MCF 10A (cell line): ENCODE data around the gene POU2F2. TPM values are rescaled to one million over a fixed set of nuclear protein-coding genes. Genes with fewer than 3 reads are reported as not detected.
"Not testable (repeated sequence)": the region's sequence is repeated elsewhere in the genome, so short reads cannot be mapped to it uniquely, and the experiment has no call there.

Experiments used
- BruUV-seq: library from RNA; stranded (reverse); fragments of 400-500 nt; replicated peaks from 2 replicates; lab custom pipeline; 2021; lab: Mats Ljungman, UMichigan
- CTCF ChIA-PET: fragments of 300-600 bp; sonication (Branson Sonifier 250); formaldehyde crosslinking; extraction: SDS; loops from one replicate; lab custom pipeline; 2021; ENCODE audit warnings: antibody characterized with exemption, inconsistent platforms; lab: Yijun Ruan, JAX
- POLR2A ChIA-PET: fragments of 300-600, 350-650 bp; sonication (Branson Sonifier 250); formaldehyde crosslinking; extraction: SDS; loops from one replicate; lab custom pipeline; 2020; ENCODE audit warnings: antibody characterized with exemption, inconsistent platforms; lab: Yijun Ruan, JAX
- DNase-seq: peaks from one replicate; pipeline ENCODE4 v3.0.0-alpha.2; 2018; ENCODE audit not compliant: unreplicated experiment
- H3K27ac Mint-ChIP-seq: one replicate; pipeline ENCODE4 v1.8.0; 2022; ENCODE audit warnings: mild to moderate bottlenecking, low read depth, mixed read lengths; ENCODE audit not compliant: unreplicated experiment
- H3K27me3 Mint-ChIP-seq: one replicate; pipeline ENCODE4 v1.8.0; 2022; ENCODE audit warnings: mixed read lengths; ENCODE audit not compliant: insufficient read depth, unreplicated experiment
- H3K36me3 Mint-ChIP-seq: one replicate; pipeline ENCODE4 v1.8.0; 2022; ENCODE audit warnings: mild to moderate bottlenecking, moderate library complexity, mixed read lengths; ENCODE audit not compliant: insufficient read depth, unreplicated experiment
- H3K4me1 Mint-ChIP-seq: one replicate; pipeline ENCODE4 v1.8.0; 2022; ENCODE audit warnings: mixed read lengths; ENCODE audit not compliant: insufficient read depth, unreplicated experiment
- H3K4me3 Mint-ChIP-seq: one replicate; pipeline ENCODE4 v1.8.0; 2022; ENCODE audit warnings: mild to moderate bottlenecking, moderate library complexity, mixed read lengths; ENCODE audit not compliant: unreplicated experiment
- H3K9me3 Mint-ChIP-seq: one replicate; pipeline ENCODE4 v1.8.0; 2022; ENCODE audit warnings: mixed read lengths; ENCODE audit not compliant: unreplicated experiment
- intact Hi-C: fragments of 100-400 bp; cut with micrococcal nuclease; formaldehyde crosslinking; loops from 2 replicates; pipeline ENCODE4 v1.14.1; 2022
- total RNA-seq: library from RNA; stranded (reverse); gene quantifications from 2 replicates; pipeline ENCODE4 v1.2.3, GENCODE V29; 2022
- TF ChIP-seq, protein P1 (sequence below): fragments of 200-600 bp; IDR thresholded peaks from one replicate; pipeline ENCODE4 v1.8.0; 2022; ENCODE audit warnings: antibody characterized with exemption, mild to moderate bottlenecking; ENCODE audit not compliant: unreplicated experiment

POU2F2 gene
- total RNA-seq, 1 experiment from 2014 or later = 0.70 TPM

DNA sequence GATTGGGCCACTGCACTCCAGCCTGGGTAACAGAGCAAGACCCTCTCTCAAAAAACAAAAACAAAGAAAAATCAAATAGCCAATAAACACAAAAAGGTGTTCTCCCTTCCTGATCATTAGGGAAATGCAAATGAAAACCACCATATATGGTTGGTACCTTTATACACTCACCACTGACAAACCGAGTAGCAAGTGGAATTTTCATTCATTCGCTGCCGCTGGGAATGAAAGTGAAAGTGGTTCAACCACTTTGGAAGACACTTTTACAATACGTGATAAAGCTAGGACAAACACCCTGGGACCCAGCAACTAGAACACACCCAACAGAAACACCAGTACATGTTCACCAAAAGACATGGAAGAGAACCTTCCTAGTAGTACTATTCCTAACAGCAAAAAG lies 83.3 kb downstream of the POU2F2 start:
- Mint-ChIP-seq H3K9me3 (no peaks in the 10 kb centered on the region), H3K27me3 (no peaks in the 10 kb centered on the region), H3K27ac (no peak overlapping the region), H3K4me1 (peaks cover 28% of the 10 kb centered on the region), H3K36me3 (no peaks in the 10 kb centered on the region), H3K4me3 (peak overlapping the region; percentile 32)
- DNase-seq = no peak
- intact Hi-C loops = no loop called here
- POLR2A ChIA-PET = interaction anchor here (0.6 to 1.1 kb wide), 4 partner anchors 11 to 189 kb away, joined by 3 to 4 read pairs (median 3); partner anchors contain the start of genes RPS19 and ZNF574
- BruUV-seq = no TSS peak
- TF ChIP-seq, protein P1, sequence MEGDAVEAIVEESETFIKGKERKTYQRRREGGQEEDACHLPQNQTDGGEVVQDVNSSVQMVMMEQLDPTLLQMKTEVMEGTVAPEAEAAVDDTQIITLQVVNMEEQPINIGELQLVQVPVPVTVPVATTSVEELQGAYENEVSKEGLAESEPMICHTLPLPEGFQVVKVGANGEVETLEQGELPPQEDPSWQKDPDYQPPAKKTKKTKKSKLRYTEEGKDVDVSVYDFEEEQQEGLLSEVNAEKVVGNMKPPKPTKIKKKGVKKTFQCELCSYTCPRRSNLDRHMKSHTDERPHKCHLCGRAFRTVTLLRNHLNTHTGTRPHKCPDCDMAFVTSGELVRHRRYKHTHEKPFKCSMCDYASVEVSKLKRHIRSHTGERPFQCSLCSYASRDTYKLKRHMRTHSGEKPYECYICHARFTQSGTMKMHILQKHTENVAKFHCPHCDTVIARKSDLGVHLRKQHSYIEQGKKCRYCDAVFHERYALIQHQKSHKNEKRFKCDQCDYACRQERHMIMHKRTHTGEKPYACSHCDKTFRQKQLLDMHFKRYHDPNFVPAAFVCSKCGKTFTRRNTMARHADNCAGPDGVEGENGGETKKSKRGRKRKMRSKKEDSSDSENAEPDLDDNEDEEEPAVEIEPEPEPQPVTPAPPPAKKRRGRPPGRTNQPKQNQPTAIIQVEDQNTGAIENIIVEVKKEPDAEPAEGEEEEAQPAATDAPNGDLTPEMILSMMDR = no peak
- CTCF ChIA-PET = interaction anchor here (0.9 to 1.4 kb wide), 3 partner anchors 14 to 60 kb away, joined by 4 to 5 read pairs (median 4); no protein-coding TSS in a partner anchor

- DNase-seq = no peak
- intact Hi-C loops = no loop called here
- H3K27ac Mint-ChIP-seq = no peak overlapping the region
- POLR2A ChIA-PET = interaction anchor here (0.7 to 1.5 kb wide), 2 partner anchors 11 to 31 kb away, joined by 3 read pairs; partner anchors contain the start of gene ZNF574
- BruUV-seq = no TSS peak
- H3K36me3 Mint-ChIP-seq = peaks cover 6% of the 10 kb centered on the region
- TF ChIP-seq, protein P1 = no peak
- no peaks in the 10 kb centered on the region for H3K27me3 Mint-ChIP-seq
- H3K4me3 Mint-ChIP-seq = no peak overlapping the region
- CTCF ChIA-PET = interaction anchor here (0.5 to 2.1 kb wide), 2 partner anchors 11 to 15 kb away, joined by 4 to 10 read pairs; no protein-coding TSS in a partner anchor
- H3K9me3 Mint-ChIP-seq = no peaks in the 10 kb centered on the region
- H3K4me1 Mint-ChIP-seq = peaks cover 6% of the 10 kb centered on the region
Measured at GRCh38 chr19:42045575-42045974, 86.7 kb downstream of the POU2F2 start.

- H3K27ac Mint-ChIP-seq = no peak overlapping the region
- POLR2A ChIA-PET = no interaction called here
- H3K4me1 Mint-ChIP-seq = no peaks in the 10 kb centered on the region
- H3K4me3 Mint-ChIP-seq = no peak overlapping the region
- H3K27me3 Mint-ChIP-seq = no peaks in the 10 kb centered on the region
- no peaks in the 10 kb centered on the region for H3K9me3 Mint-ChIP-seq
- intact Hi-C loops = no loop called here
- peaks cover 6% of the 10 kb centered on the region for H3K36me3 Mint-ChIP-seq
- CTCF ChIA-PET = interaction anchor here (0.7 kb wide), 1 partner anchor 91 kb away, joined by 3 read pairs; no protein-coding TSS in a partner anchor
- BruUV-seq = no TSS peak
- DNase-seq = no peak
- TF ChIP-seq, protein P1 = no peak
Measured at GRCh38 chr19:42042455-42043170, 89.6 kb downstream of the POU2F2 start.

DNA sequence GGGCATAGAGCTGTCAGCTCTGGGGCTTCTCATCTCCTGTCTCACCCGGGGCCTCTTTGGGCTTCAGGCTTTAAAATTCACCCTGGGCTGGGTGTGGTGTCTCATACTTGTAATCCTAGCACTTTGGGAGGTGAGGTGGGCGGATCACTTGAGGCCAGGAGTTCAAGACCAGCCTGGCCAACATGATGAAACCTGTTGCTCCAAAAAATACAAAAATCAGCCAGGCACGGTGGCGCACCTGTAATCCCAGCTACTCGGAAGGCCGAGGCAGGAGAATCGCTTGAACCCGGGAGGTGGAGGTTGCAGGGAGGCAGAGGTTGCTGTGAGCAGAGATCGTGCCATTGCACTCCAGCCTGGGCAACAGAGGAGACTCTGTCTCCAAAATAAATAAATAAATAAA lies 91.8 kb downstream of the POU2F2 start:
- H3K4me1 Mint-ChIP-seq, DNase-seq, H3K27me3 Mint-ChIP-seq, H3K9me3 Mint-ChIP-seq, intact Hi-C loops, POLR2A ChIA-PET, H3K27ac Mint-ChIP-seq, CTCF ChIA-PET, BruUV-seq, H3K36me3 Mint-ChIP-seq, H3K4me3 Mint-ChIP-seq: not testable (repeated sequence)
